ENCODE measurements around the gene DEFB110. TPM values are rescaled to one million over a fixed set of nuclear protein-coding genes. Genes with fewer than 3 reads are reported as not detected.

Gene DEFB110
- total RNA-seq, 8 experiments from 2014 or later, result not detected

DNA sequence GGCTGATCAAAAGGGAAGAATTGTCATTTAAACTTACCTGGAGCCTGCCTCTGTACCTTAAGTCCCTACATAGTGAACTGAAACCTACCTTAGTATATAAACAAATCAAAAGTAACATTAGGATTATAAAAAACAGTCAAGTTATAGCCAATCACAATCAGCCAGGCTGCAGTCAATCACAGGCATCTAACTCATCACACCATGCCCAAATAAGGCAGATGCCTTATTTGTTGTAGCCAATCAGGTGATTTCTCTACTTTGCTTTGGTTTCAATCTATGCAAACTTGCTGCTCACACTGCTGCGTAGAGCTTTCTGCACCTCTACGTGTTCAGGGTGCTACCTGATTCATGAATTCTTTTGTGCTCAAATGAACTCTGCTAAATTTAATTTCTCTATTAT, 34.0 kb downstream of the DEFB110 start:
- Histone ChIP-seq H3K4me1 (replicated peaks in 1 of 2) (no peaks in the 10 kb centered on the region), H3K4me3 (no peak overlapping the region), H3K27ac (no peak overlapping the region)
- in situ Hi-C loops (cut with MboI; ENCODE audit: low pct_unique_long_range_greater_than_20kb in 2 of 9, low sequenced_read_pairs in 9 of 9, unreplicated experiment in 9 of 9), result no loop called here
- no peak for ATAC-seq (replicated peaks in 6 of 8)
- WGBS, 10 experiments, result 80 to 100% (median 90%) methylated on average over 1 to 2 of the region's 2 CpGs; no CpG with 5 or more reads in 3 of the 10 experiments

DNA sequence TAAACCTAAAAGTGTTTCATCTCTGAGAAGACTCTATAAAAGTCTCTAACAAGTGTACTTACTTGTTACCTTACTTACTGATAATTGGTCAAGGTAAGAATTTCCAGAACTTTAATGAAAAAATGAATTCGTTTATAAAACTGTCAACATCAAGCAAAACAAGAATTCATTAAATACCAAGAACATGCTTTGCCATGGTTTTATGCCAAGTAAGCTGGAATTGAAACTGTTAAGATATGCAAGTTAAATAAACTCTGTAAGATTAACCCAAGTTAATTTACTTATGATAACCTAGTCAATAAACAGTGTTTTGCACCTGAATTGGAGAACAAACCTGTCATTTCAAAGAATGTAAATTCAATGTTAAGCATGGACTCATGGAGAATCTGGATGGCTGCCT, 35.2 kb downstream of the DEFB110 start:
- no peak overlapping the region for H3K27ac ChIP-seq
- in situ Hi-C loops (cut with MboI; ENCODE audit: low pct_unique_long_range_greater_than_20kb in 2 of 9, low sequenced_read_pairs in 9 of 9, unreplicated experiment in 9 of 9), result no loop called here
- no peaks in the 10 kb centered on the region for H3K4me1 ChIP-seq (replicated peaks in 1 of 2)
- no peak for ATAC-seq (replicated peaks in 6 of 8)
- 0 to 91% (median 55%) methylated on average over 1 of the region's 1 CpG for WGBS, 10 experiments
- H3K4me3 ChIP-seq, result no peak overlapping the region

DNA sequence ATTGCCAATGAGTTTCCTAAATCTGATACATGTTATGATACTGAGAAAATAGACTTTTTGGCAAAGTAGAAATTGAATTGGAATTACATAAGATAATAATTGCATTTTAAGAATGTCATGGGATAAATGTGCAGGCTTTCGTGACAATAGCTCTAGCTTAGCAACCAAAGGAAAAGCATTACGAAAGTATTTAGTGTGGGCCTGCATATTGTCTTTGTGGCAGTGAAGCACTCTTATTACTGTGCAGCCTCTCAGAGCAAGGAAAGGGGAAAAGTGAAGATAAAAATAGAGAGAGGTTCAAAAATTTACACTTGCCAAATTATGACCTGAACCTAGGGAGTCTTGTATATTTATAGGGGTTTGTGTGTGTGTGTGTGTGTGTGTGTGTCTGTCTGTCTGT, 39.7 kb downstream of the DEFB110 start:
- no peak overlapping the region for H3K4me3 ChIP-seq
- no peaks in the 10 kb centered on the region for H3K4me1 ChIP-seq (replicated peaks in 1 of 2)
- no peak overlapping the region for H3K27ac ChIP-seq
- in situ Hi-C loops (cut with MboI; ENCODE audit: low pct_unique_long_range_greater_than_20kb in 2 of 9, low sequenced_read_pairs in 9 of 9, unreplicated experiment in 9 of 9), result no loop called here
- ATAC-seq (replicated peaks in 6 of 8), result no peak
- 6 to 100% (median 93%) methylated on average over 1 to 2 of the region's 2 CpGs; no CpG with 5 or more reads in 3 of the 10 experiments for whole genome bisulfite sequencing, 10 experiments

DNA sequence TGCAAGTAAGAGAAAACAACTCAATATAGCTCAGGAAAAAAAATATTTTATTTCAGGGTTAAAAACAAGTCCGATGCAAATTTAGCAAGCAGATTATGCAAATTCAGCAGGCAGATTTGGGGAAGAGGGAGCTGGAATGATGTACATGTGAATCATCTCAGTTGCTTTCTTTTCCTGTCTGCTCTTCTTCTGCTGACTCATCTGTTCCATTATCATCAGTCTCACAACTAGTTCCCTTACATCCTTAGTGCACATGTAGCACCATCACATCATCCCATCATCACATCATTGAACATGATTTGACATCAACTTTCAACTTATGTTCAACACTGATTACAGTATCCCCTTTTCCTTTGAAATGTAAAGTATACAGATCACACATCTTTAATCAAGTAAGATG, 40.9 kb downstream of the DEFB110 start:
- Histone ChIP-seq H3K4me3 (no peak overlapping the region), H3K27ac (no peak overlapping the region), H3K4me1 (replicated peaks in 1 of 2) (no peaks in the 10 kb centered on the region)
- peak in 7 of 8 experiments; percentile 40 to 86 (median 62) for ATAC-seq (replicated peaks in 6 of 8)
- in situ Hi-C loops (cut with MboI; ENCODE audit: low pct_unique_long_range_greater_than_20kb in 2 of 9, low sequenced_read_pairs in 9 of 9, unreplicated experiment in 9 of 9), result no loop called here
- WGBS, 10 experiments, result 0 to 86% (median 36%) methylated on average over 1 of the region's 1 CpG; no CpG with 5 or more reads in 6 of the 10 experiments

DNA sequence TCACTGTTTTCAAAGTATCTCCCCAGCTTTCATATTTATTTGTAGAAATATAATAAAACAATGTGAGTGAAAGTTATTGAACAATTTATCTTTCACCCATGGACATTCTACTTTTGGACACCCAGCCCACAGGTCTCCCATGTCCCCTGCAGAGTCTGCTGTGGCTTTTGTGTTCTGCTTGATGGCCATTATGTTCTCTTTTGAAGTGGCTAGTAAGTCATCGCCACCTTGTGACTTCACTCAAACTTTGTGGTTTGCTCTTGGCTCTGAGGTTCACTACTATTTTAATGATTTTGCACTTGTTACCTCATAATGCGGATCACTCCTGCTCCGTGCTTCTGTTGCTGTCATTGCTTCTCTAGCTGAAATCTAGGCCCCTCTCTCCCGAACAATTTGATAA, 42.2 kb downstream of the DEFB110 start:
- H3K4me3 ChIP-seq, result no peak overlapping the region
- WGBS, 10 experiments, result 26 to 100% (median 94%) methylated on average over 1 to 4 of the region's 4 CpGs; no CpG with 5 or more reads in 1 of the 10 experiments
- no peak overlapping the region for H3K27ac ChIP-seq
- in situ Hi-C loops (cut with MboI; ENCODE audit: low pct_unique_long_range_greater_than_20kb in 2 of 9, low sequenced_read_pairs in 9 of 9, unreplicated experiment in 9 of 9), result no loop called here
- H3K4me1 ChIP-seq (replicated peaks in 1 of 2), result no peaks in the 10 kb centered on the region
- ATAC-seq (replicated peaks in 6 of 8), result no peak

DNA sequence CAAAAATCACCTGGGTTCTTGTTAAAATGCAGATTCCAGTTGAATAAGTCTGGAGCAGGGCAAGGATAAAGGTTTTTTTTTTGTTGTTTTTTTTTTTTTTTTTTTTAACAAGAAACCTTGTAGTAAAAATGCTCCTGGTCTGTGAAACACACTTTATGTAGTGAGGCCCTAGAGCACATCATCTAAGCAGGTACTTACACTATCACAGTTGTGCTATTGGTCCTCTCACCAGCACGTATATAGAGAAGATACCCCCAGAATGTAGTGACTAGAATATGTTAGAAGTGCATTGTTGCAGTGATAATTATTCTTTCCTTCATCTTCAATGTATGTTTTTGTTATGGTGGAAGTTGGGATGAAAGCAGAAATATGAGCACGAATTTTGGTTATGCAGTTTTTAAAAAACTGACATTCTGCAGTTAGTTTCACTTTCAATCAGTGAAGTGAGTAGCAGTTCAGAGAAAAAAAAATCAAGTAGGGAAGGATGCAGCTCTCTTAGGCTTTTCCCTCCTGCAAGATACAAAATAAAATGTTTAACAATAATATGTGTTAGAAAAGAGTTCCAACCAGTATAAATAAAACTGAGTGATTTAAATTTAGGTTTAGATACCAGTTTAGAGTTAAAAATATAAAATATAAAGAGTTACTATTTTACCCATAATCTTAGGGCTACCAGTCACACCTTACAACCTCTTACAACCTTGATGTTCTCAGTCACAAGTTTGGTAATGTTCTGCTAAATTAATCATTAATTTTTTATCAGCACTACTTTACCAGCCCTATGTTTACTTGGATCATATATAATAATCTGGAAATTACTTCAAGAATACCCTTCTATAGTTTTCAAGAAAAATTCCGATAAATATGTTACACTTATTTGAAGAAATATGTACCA, 43.2 kb downstream of the DEFB110 start:
- in situ Hi-C loops (cut with MboI; ENCODE audit: low pct_unique_long_range_greater_than_20kb in 2 of 9, low sequenced_read_pairs in 9 of 9, unreplicated experiment in 9 of 9), result no loop called here
- 0 to 85% (median 48%) methylated on average over 1 to 3 of the region's 3 CpGs for WGBS, 10 experiments
- no peaks in the 10 kb centered on the region for H3K4me1 ChIP-seq (replicated peaks in 1 of 2)
- no peak for ATAC-seq (replicated peaks in 6 of 8)
- H3K4me3 ChIP-seq, result no peak overlapping the region
- H3K27ac ChIP-seq, result no peak overlapping the region

DNA sequence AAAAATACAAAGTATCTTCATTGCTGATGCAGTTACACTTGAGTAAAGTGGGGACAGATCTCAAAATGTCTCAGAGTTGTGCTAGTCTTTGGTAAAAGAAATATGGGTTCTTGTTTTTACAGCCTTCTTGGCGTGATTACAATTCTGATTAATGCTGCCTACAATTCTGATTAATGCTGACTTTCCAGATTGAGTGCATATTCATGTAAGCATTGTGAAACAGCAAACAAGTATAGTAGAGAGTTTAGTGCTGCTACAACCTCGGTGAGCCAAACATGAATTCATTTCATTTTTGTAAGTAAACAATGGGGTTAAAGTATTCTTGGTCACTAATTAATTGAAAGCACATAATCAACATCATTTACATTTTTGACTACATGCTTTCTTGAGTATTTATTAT, 52.2 kb downstream of the DEFB110 start, which contains the start of gene DEFB113:
Gene DEFB113, minus strand, starts transcription at position 21 of the 400 bp plus-strand sequence. Its CDS starts 0 bp downstream, at position 21.
- Histone ChIP-seq H3K4me1 (replicated peaks in 1 of 2) (no peaks in the 10 kb centered on the region), H3K4me3 (no peak within 1 kb of the TSS), H3K27ac (no peak within 1 kb of the TSS)
- peak in 3 of 8 experiments; percentile 52 to 83 (median 60) for ATAC-seq (replicated peaks in 6 of 8)
- WGBS, 10 experiments, result 0 to 100% (median 61%) methylated on average over 1 to 2 of the region's 2 CpGs; no CpG with 5 or more reads in 1 of the 10 experiments
- in situ Hi-C loops (cut with MboI; ENCODE audit: low pct_unique_long_range_greater_than_20kb in 2 of 9, low sequenced_read_pairs in 9 of 9, unreplicated experiment in 9 of 9), result no loop called here

Other genes starting within 250 kb of the DEFB110 start
- gene PGK2, start 234.7 kb downstream of the DEFB110 start, total RNA-seq, result under 1 TPM in 1 of 8 experiments, not detected in 7; 0.33 TPM
- gene CRISP1, start 155.5 kb downstream of the DEFB110 start, total RNA-seq, result under 1 TPM in 3 of 8 experiments, not detected in 5; 0.15 to 0.43 (median 0.24) TPM
- not detected for gene DEFB114, start 57.8 kb downstream of the DEFB110 start, total RNA-seq
- gene DEFB113, start 52.4 kb downstream of the DEFB110 start, total RNA-seq, result not detected
- gene DEFB112, start 27.9 kb upstream of the DEFB110 start, total RNA-seq, result not detected

Measured in motor neuron (in vitro differentiated cells).